GM19099 (cell line): ENCODE results near the gene C16orf86.

ENCODE experiments used
- POLR2A ChIP-seq: IDR thresholded peaks from 3 replicates; pipeline ENCODE4 v1.6.1; 2011; ENCODE audit warnings: low read depth; ENCODE audit not compliant: insufficient read length; ENCODE audit errors: extremely low read depth

C16orf86 gene

GRCh38 chr16:67672739-67673662 lies 6.4 kb downstream of the C16orf86 start:
- no peak for TF ChIP-seq POLR2A

GRCh38 chr16:67673712-67674580 lies 7.3 kb downstream of the C16orf86 start:
- TF ChIP-seq POLR2A = no peak

GRCh38 chr16:67674851-67675578 lies 8.4 kb downstream of the C16orf86 start:
- TF ChIP-seq POLR2A = no peak

GRCh38 chr16:67675579-67675935 lies 8.9 kb downstream of the C16orf86 start:
- TF ChIP-seq POLR2A = no peak

GRCh38 chr16:67675999-67676398 lies 9.4 kb downstream of the C16orf86 start:
- TF ChIP-seq POLR2A = no peak

- TF ChIP-seq POLR2A = no peak
Measured at GRCh38 chr16:67676516-67676915, 9.9 kb downstream of the C16orf86 start.

- no peak for TF ChIP-seq POLR2A
Measured at GRCh38 chr16:67676939-67677338, 10.3 kb downstream of the C16orf86 start.

GRCh38 chr16:67677712-67678111 lies 11.1 kb downstream of the C16orf86 start:
- no peak for TF ChIP-seq POLR2A

- no peak for TF ChIP-seq POLR2A
Measured at GRCh38 chr16:67678354-67679023, 11.9 kb downstream of the C16orf86 start.

- no peak for TF ChIP-seq POLR2A
Measured at GRCh38 chr16:67679935-67680897, 13.6 kb downstream of the C16orf86 start.

- no peak for TF ChIP-seq POLR2A
Measured at GRCh38 chr16:67683767-67684166, 17.2 kb downstream of the C16orf86 start.

GRCh38 chr16:67685388-67686112 lies 18.9 kb downstream of the C16orf86 start:
- no peak for TF ChIP-seq POLR2A

- no peak for TF ChIP-seq POLR2A
Measured at GRCh38 chr16:67694611-67695010, 28.0 kb downstream of the C16orf86 start.
